HG03342 (cell line): ENCODE results near the gene TNRC18.
"Not testable (repeated sequence)": the region's sequence is repeated elsewhere in the genome, so short reads cannot be mapped to it uniquely, and the experiment has no call there.

Experiments used
- ATAC-seq: cut with Tn5 transposase; IDR thresholded peaks from one replicate; pipeline ENCODE4 v1.9.1; 2021; ENCODE audit warnings: mild to moderate bottlenecking, moderate library complexity; ENCODE audit not compliant: unreplicated experiment

TNRC18 gene

DNA sequence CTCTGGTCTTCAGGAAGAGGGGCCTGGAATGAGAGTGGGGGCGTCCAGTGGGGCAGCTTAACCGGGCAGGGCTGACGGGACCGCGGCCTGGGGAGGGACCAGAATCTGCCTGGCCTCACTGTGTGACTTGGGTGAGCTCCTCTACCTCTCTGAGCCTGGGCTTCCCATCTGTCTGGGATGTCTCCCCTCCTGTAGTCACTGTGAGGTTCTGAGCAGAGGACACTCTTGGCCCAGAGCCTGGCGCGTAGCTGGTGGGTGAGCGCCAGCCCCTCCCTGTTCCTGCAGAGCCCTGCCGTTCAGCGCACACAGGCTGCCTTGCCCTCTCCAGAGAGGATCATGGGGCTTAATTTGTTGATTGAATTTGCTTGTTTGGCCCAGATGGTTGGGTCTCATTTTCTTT, 148.1 kb downstream of the TNRC18 start:
- not testable (repeated sequence) for ATAC-seq

DNA sequence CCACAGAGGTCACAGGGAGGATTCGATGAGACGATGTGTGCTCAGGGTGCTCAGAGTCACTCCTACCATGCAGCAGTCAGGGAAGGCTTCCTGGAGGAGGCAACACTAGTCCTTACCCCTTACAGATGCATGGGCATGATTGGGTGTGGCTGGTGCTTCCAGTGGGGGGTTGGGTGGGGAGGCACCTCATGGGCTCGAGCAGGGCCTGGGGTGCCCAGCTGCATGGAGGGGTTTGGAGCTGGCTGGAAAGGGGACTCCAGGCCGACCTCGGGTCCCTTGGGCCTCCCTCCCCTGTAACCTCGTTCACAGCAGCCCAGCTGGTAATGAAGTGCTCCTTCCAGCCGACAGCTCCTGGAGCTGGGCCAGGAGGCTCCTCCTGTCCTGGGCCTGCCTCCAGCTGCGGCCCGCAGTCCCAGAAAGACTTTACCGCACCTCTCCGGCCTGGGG, 148.6 kb downstream of the TNRC18 start:
- not testable (repeated sequence) for ATAC-seq

GRCh38 chr7:5274441-5274840, 149.2 kb downstream of the TNRC18 start:
- no peak for ATAC-seq

GRCh38 chr7:5273831-5274405, 149.7 kb downstream of the TNRC18 start:
- ATAC-seq: not testable (repeated sequence)

GRCh38 chr7:5270788-5271187, 152.8 kb downstream of the TNRC18 start:
- no peak for ATAC-seq

- ATAC-seq: not testable (repeated sequence)
Observed at GRCh38 chr7:5269992-5270657, 153.5 kb downstream of the TNRC18 start.

- not testable (repeated sequence) for ATAC-seq
Observed at GRCh38 chr7:5267829-5268228, 155.8 kb downstream of the TNRC18 start.

DNA sequence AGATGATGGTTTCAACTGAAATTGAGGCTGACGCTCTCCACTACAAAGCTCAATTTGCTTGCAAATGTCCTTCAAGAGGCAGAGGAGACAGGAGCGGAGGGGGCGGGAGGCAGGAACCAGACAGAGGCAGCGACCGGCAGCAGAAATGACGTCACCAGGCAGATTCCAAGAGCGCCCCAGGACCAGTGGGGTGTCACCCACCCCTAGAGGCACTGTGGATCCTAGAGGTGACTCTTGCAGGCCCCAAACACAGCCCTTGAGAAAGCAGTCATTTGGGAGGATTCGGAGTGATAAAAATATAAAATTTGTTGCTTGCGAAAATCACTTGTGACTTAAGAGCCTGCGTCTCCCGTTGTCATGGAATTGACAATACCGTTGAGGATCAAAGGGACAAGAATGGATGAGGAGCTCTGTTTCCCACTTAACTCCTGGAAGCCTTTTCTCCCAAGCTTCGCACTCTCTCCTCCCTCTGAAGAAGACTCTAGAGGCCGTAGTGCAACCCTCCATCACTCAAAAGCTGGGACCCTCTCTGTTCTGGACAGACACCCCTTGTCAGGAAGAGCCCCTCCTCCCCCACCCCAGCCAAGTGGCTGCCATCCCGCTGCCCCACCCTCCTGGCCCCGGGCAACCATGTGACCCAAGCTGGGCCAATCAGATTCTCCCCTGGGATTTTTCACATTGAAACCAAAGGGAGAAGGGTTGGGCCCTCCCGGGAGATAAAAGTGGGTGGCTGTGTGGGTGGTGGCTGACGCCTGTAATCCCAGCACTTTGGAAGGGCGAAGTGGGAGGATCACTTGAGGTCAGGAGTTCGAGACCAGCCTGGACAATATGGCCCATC, 157.2 kb downstream of the TNRC18 start:
- ATAC-seq: no peak

- no peak for ATAC-seq
Observed at GRCh38 chr7:5265320-5266190, 158.1 kb downstream of the TNRC18 start.

DNA sequence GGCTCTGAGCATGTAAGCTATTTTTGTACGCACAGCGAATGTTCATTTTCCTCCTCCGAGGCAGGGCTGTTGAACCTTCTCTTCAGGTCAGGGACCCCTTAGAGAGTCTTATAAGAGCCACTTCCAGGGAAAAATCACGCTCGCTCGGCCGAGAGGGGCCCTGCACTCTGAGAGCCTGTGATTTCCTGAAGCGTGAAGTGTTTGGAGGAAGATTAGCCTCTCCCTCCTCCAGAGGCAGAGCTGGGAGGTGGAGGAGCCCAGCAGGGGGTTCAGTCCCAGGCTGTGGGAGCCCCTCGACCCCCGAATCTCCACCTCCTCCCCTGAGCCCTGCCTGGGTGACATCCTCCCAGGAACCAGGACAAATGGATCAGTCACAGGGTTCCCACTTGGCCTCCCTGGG, 160.6 kb downstream of the TNRC18 start:
- not testable (repeated sequence) for ATAC-seq

- ATAC-seq: not testable (repeated sequence)
Observed at GRCh38 chr7:5260530-5261068, 163.0 kb downstream of the TNRC18 start.
